ENCODE measurements around the gene SYPL2.
"Not testable (repeated sequence)": the region's sequence is repeated elsewhere in the genome, so short reads cannot be mapped to it uniquely, and the experiment has no call there.

Gene SYPL2

GRCh38 chr1:109473284-109474057, 7.1 kb downstream of the SYPL2 start:
- DNase-seq: not testable (repeated sequence)

GRCh38 chr1:109474697-109475096, 8.4 kb downstream of the SYPL2 start:
- no peak for DNase-seq

DNA sequence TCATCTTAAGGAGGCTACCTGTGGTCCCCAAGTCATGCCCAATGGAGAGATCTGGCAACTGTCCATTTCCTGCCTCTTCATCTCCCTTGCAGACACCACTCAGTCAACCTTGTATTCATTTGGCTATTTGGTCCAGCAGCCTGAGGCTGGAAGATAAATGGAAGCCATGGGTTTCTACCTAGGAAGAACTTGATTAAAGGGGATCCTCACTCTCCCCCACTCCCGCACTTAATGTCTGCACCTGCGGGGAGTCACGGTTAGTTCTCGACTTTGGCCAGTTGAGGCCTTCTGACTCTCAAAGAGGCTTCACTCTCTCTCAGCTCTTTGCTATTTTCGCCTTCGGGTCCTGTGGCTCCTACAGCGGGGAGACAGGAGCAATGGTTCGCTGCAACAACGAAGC, 8.9 kb downstream of the SYPL2 start:
- no peak for DNase-seq

DNA sequence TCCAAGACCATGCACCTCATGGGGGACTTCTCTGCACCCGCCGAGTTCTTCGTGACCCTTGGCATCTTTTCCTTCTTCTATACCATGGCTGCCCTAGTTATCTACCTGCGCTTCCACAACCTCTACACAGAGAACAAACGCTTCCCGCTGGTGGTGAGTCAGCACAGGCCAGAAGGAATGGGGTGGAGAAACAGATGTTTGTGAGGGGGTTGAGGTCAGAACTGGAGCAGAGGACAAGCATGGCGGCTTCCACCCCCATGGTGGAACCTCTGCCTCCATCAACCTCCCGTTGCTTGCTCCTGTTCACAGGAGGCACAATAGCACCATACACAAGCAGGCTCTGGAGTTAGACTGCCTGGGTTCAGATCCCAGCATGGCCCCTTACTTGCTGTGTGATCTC, 10.5 kb downstream of the SYPL2 start:
- DNase-seq: no peak

- no peak for DNase-seq
Observed at GRCh38 chr1:109477821-109478220, 11.5 kb downstream of the SYPL2 start.

- DNase-seq: no peak
Observed at GRCh38 chr1:109478806-109479205, 12.5 kb downstream of the SYPL2 start.

DNA sequence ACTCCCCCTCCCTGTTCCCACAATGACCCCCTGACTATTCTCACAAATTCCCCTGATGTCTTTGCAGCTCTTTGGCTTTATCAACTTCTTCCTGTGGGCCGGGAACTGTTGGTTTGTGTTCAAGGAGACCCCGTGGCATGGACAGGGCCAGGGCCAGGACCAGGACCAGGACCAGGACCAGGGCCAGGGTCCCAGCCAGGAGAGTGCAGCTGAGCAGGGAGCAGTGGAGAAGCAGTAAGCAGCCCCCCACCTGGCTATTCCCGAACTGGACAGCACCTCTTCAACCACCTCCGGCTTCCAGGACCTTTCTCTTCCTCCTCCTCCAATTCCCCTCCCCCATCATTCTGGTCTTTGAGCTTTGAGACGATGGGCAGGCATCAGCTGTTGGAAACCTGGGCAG, 13.0 kb downstream of the SYPL2 start:
- no peak for DNase-seq

DNA sequence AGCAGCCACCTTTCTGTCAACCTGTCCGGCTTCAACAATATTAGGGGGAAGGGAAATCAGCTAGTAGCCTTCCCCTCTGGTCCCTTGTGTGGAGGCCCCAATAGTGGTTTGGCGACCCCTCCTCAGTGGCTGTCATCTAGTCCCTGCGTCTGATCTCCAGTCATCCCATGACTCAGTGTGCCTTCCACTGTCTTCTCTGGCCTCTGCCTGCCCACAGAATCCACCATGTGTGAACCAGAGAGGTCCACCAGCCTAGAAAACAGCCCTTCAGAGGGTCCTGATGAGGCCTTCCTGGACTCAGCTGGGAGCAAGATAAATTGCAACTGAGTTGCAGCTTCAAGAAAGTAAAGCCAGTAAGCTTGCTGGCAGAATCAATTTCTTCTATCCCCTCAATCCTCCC, 13.6 kb downstream of the SYPL2 start:
- DNase-seq: no peak

DNA sequence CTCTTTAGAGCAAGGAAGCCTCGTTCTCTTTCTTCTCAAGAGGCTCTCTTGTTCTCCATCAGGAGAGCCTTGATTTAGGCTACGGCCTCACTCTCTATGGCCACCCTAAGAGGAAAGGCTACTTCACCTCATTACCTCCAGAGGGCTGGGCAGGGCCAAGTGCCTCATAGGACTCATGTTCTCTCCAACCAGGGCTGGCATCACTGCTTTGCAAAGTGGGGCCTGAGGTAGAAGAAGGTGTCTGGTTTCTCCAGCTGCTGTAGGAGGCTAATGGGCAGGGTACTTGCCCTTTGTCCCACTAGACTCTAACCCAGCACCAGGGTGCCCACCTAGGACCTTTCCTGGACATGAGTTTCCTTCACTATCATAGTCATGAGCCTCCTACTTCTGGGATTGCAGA, 15.3 kb downstream of the SYPL2 start:
- no peak for DNase-seq

DNA sequence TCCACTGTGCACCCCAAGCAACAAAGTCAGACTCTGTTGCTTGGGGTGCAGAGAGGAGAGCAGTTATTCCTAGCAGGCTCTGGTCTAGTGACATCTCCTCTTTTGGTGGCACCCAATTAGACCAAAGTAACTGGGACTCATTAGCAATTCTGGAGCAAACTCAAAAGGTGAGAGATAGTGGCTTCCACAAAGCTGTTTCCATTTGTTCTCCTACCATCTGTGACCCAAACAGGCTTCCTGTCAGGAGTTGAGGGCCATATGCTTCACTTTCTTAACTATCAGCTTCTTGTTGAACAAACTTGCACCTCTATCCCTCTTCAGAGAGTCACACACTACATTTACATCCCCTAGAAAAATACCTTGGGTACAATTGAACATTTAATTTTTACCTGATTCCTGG, 15.9 kb downstream of the SYPL2 start:
- DNase-seq: no peak

DNA sequence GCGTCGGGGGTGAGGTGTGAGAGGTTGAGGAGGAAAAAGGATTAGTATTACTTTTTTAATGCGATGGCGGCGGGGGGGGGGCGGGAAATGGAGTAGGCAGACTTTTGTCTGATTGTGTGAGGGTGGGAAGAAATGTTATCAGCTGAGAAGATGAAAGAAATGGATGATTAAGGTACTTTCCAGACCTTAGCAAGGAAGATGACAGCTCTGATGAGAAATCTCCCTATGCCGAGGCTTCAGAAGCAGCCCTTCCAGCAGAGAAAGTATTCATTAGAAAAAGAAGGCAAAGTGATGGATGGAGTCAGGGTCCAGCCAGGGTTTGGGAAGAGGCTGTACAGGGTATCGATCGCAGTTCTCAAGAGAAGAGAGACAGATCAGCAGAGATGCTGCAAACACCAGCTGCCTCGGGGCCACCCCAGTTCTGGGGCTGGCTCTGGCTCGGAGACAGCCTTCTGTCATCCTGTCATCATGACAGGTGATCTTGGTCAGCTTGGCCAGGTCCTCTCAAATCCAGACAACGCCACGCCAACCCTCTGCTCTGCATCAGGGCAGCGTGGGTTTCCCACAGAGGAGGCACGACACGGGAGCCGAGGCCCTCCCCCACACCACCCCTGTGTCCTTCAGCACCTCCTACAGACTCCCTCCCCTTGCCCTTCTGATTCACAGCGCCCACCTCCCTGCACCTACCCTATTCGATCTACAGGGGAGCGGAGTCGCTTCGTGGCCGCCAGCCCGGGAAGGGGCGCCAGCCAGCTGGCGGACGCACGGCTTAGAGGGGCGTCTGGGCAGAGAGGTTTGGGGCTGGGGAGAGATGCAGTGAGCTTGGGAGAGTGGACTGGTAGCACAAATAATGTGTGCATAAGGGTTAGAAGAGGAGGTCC, 16.7 kb downstream of the SYPL2 start:
- peak; percentile 67 for DNase-seq

GRCh38 chr1:109483672-109484518, 17.5 kb downstream of the SYPL2 start, which contains the start of gene ATXN7L2:
Gene ATXN7L2, plus strand, starts transcription at chr1:109483905. Its CDS starts 49 bp downstream, at chr1:109483954.
- peak; percentile 92 for DNase-seq

DNA sequence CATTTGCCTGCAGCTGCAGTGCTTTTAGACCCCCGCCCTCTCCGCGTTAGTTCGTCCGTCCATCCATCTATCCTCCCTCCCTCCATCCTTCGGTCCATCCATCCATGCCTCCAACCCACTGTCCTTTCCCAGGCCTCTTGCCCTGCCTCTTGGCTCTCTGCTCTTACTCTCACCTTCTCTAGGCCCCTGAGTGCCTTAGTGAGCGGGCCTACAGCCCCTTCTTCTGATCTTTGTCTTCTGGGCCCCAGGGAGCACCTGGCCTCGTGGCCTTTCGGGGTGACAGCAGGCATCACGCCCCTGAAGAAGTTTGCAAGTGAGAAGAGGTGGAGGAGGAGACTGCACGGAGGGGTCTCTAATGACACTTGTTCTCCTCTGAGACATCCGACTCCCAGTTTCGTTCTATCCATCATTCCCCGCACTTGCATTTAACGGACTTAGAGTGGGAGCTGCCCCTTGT, 18.2 kb downstream of the SYPL2 start:
- no peak for DNase-seq

GRCh38 chr1:109485001-109485400, 18.7 kb downstream of the SYPL2 start:
- no peak for DNase-seq

GRCh38 chr1:109487261-109487660, 20.9 kb downstream of the SYPL2 start:
- no peak for DNase-seq

GRCh38 chr1:109488201-109488600, 21.9 kb downstream of the SYPL2 start:
- DNase-seq: no peak

GRCh38 chr1:109488696-109489095, 22.4 kb downstream of the SYPL2 start:
- no peak for DNase-seq

GRCh38 chr1:109490029-109490933, 23.9 kb downstream of the SYPL2 start:
- peak; percentile 70 for DNase-seq

DNA sequence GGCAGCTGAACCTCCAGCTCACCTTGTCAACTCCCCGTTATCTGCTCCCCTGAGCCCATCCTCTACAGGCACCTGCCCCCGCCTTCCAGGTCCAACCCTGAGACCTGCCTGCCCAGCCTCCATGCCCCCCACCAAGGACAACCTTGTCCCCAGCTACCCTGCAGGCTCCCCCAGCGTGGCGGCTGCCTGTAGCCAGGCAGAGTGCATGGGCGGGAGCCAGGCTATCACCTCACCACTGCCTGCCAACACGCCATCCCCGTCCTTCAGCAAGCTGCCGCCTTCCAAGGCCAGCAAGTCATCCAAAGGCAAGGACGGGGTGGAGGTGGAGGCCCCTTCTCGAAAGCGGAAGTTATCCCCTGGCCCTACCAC, 24.6 kb downstream of the SYPL2 start:
- DNase-seq: no peak

- no peak for DNase-seq
Observed at GRCh38 chr1:109491372-109491771, 25.0 kb downstream of the SYPL2 start.

DNA sequence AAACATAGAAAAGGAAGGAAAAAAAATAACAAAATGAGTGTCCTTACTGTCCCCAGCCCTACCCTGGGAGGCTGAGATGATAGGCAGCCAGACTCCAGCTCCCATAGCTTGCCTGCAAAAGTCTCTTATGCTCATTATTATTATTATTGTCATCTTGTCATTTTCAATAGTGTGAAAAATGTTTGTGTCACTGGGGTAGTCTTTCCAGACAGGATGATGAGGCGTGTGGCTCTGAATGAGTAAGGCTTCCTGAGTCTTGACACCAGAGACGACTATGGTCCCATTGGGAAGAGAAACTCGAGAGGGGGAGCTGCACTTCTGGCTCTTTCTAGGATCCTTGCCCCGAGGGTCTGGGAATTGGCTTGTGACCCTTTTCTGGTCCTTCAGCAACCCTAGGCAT, 26.4 kb downstream of the SYPL2 start:
- DNase-seq: no peak

GRCh38 chr1:109493227-109493626, 26.9 kb downstream of the SYPL2 start:
- DNase-seq: no peak
